HUES64 (cell line): ENCODE results near the gene WLS.
"Not testable (repeated sequence)": the region's sequence is repeated elsewhere in the genome, so short reads cannot be mapped to it uniquely, and the experiment has no call there.

Experiments
- H3K27ac ChIP-seq: 2 replicates; pipeline ENCODE4 v1.7.0; 2013; ENCODE audit warnings: low read depth, low read length, inconsistent platforms
- H3K27me3 ChIP-seq: 2 replicates; pipeline ENCODE4 v1.6.1; 2013; ENCODE audit warnings: mild to moderate bottlenecking, low read length; ENCODE audit not compliant: insufficient read depth
- H3K36me3 ChIP-seq: 2 replicates; pipeline ENCODE4 v1.6.1; 2013; ENCODE audit warnings: mild to moderate bottlenecking, low read length; ENCODE audit not compliant: insufficient read depth
- H3K4me1 ChIP-seq: 2 replicates; pipeline ENCODE4 v1.6.1; 2013; ENCODE audit warnings: mild to moderate bottlenecking, low read length, moderate library complexity; ENCODE audit not compliant: insufficient read depth
- H3K4me3 ChIP-seq: 2 replicates; pipeline ENCODE4 v1.5.1; 2013; ENCODE audit warnings: mild to moderate bottlenecking, low read length, moderate library complexity
- H3K9ac ChIP-seq: 2 replicates; pipeline ENCODE4 v1.6.1; 2013; ENCODE audit warnings: mild to moderate bottlenecking, low read depth, low read length
- H3K9me3 ChIP-seq: 2 replicates; pipeline ENCODE4 v1.6.1; 2013; ENCODE audit warnings: low read depth, low read length; ENCODE audit not compliant: insufficient read depth
- WGBS: fragments of 150-250, 120-280 bp; methylation state at CpG from one replicate; pipeline ENCODE4 v1.1.7; 2013; ENCODE audit warnings: missing lambda C conversion rate; 5-methylcytosine and 5-hydroxymethylcytosine counted together

Gene WLS

DNA sequence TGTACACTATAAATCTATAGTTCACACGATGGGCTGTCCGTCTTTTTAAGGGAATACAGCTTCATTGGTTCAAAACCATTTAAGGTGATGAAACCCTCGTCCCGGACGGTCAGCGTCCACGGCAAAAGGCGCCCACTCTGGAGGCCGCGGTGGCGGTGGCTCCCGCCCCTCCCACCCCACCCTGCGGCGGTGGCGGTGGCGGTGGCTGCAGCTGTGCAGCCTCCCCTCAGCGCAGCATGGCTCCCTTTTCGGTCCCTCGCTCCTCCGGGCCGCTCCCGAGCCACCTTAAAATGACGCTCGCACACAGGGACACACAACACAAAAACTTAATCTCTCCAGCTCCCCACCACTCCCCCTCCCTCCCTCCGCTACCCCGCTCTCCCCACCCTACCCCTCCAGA is 69.1 kb downstream of the WLS start:
- 93% methylated on average over 24 of the region's 26 CpGs for WGBS
- Histone ChIP-seq H3K9ac (no peak overlapping the region), H3K4me3 (no peak overlapping the region), H3K36me3 (peaks cover 12% of the 10 kb centered on the region; the same call in 1 of the 2 replicates), H3K9me3 (no peaks in the 10 kb centered on the region), H3K27ac (no peak overlapping the region), H3K27me3 (no peaks in the 10 kb centered on the region; the same call in 1 of the 2 replicates), H3K4me1 (no peaks in the 10 kb centered on the region)

DNA sequence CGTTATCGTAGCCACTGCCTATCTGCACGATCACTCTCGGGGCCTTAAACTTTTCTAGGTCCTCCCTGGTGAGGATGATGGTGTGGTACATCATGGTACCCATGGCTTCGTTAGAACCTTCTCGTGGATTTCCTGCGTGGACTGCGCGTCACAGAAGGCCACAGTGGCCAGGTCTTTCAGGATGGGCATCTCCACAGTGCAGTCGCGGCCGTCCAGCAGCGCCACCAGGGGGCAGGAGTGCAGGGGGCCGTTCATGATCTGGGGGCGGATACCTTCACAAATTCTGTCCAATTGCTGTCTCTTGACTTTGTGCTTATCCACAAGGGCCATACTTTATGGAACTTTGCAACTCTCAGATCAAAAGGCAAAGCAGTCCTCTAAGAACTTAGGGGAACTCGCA is 69.6 kb downstream of the WLS start:
- H3K9ac ChIP-seq = no peak overlapping the region
- H3K27me3 ChIP-seq = no peaks in the 10 kb centered on the region; the same call in 1 of the 2 replicates
- peaks cover 13% of the 10 kb centered on the region; the same call in 1 of the 2 replicates for H3K36me3 ChIP-seq
- no peaks in the 10 kb centered on the region for H3K9me3 ChIP-seq
- no peaks in the 10 kb centered on the region; the same call in 1 of the 2 replicates for H3K4me1 ChIP-seq
- WGBS = 92% methylated on average over 16 of the region's 16 CpGs
- no peak overlapping the region for H3K27ac ChIP-seq
- no peak overlapping the region for H3K4me3 ChIP-seq

DNA sequence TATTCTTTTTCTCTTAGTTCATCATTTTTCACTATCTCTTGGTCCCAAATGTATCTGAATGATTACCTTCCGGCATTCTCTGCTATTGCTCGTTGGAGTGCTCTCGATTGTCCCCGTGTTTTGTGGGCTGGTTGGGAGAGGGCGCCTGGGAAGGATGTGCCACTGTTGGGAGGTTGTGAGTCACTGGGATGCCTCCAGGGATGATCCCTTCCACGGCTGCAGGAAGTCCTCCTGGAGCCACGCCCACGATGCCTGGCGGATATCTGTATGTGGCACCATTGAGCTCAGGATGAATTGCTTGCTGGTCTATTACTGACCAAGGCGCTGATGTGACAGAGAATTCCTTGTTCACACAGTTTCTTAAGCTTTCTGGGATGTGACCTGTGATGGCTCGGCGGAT is 70.7 kb downstream of the WLS start:
- not testable (repeated sequence) for H3K9ac ChIP-seq
- WGBS = 93% methylated on average over 12 of the region's 12 CpGs

DNA sequence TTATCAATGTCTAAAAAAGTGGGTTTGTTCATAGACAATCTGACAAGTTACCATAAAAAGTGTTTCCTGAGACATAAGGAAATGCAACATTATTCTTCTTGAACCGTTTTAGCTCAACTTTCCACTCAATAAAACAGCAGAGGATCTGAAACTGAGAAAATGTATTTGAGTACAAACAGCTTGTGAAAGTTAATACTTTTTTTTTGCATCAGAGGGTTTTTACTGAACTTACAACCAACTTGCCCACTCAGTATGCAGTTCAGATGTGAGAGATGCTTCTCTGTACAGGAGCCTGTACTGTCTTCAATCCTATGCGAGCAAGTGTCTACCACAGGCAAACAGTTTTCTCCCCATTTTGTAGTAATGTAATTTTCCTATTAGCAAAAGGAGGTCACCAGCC is 71.4 kb downstream of the WLS start:
- peaks cover 23% of the 10 kb centered on the region; the same call in 1 of the 2 replicates for H3K36me3 ChIP-seq
- H3K9ac ChIP-seq, H3K4me1 ChIP-seq, H3K9me3 ChIP-seq, H3K4me3 ChIP-seq, H3K27ac ChIP-seq, H3K27me3 ChIP-seq: not testable (repeated sequence)
- no CpG with 5 or more reads among the region's 2 CpGs for WGBS

More for the DNA sequence above, 70.7 kb downstream of the WLS start:
- H3K36me3 ChIP-seq = peaks cover 16% of the 10 kb centered on the region; the same call in 1 of the 2 replicates
- not testable (repeated sequence) for H3K9me3 ChIP-seq, H3K4me1 ChIP-seq, H3K27me3 ChIP-seq, H3K4me3 ChIP-seq, H3K27ac ChIP-seq

DNA sequence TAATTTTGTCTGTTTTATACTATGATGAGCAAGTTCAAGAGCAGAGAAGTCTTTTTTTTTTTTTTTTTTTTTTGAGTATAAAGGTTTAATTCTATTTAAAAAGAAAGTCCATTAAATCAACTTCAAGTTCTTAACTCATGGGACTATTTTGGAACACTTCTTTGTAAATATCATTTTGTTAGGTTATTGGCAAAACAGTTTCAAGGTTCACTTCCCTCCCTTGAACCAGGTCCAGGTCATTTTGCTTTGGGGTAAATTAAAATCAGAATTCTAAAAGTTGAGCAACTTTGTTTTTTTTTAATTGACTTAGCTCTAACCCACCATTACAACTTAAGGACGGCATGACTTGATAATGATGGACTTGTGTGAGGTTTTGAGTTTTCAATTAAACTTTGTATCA is 72.3 kb downstream of the WLS start:
- peaks cover 25% of the 10 kb centered on the region; the same call in 1 of the 2 replicates for H3K36me3 ChIP-seq
- 80% methylated on average over 1 of the region's 1 CpG for WGBS

DNA sequence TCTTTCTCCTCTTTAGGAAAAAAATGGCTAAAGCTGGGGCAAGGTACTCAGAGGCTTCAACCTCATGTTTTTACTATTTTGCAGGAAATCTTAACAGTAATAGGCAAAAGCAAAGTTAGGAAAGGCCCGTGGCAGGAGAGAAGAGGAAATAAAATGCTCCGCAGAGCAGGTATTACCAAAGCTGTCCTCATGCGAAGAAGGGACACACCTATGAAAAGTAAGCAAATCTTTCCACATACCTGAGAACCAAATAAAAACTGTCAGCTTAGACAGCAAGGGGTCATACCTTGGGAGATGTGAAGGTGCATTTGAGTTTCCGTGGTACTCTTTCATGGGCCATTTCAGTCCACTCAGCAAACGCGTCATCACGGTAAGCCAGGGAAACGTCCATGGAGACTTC is 73.5 kb downstream of the WLS start:
- Histone ChIP-seq H3K27me3 (no peaks in the 10 kb centered on the region), H3K4me3 (no peak overlapping the region), H3K36me3 (peaks cover 33% of the 10 kb centered on the region; the same call in 1 of the 2 replicates), H3K9ac (no peak overlapping the region), H3K9me3 (no peaks in the 10 kb centered on the region), H3K4me1 (peaks cover 3% of the 10 kb centered on the region; the same call in 1 of the 2 replicates), H3K27ac (no peak overlapping the region)
- WGBS = 94% methylated on average over 8 of the region's 8 CpGs

More for the DNA sequence above, 72.3 kb downstream of the WLS start:
- no peak overlapping the region for H3K4me3 ChIP-seq
- no peaks in the 10 kb centered on the region for H3K9me3 ChIP-seq
- no peak overlapping the region for H3K27ac ChIP-seq
- no peak overlapping the region for H3K9ac ChIP-seq
- H3K27me3 ChIP-seq = no peaks in the 10 kb centered on the region; the same call in 1 of the 2 replicates
- peaks cover 3% of the 10 kb centered on the region; the same call in 1 of the 2 replicates for H3K4me1 ChIP-seq

DNA sequence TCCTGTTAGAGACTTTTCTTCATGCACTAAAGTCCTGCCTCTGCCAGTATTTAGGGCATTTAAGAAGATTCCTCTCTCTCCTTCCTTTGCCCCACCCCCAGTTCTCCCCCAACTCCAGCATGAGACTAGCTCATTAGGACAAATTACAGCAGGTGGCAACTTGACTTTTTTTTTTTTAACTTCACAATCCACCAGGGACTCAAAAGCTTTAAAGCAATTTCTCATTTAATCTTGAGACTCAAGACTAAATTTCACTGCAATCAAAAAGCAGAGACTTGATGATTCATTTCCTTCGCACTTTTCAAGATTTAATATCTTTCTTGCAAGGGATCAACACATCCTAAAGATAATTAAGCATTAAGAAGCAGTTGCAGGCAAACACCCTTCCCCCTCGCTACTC is 74.9 kb downstream of the WLS start:
- no peaks in the 10 kb centered on the region for H3K9me3 ChIP-seq
- H3K27me3 ChIP-seq = no peaks in the 10 kb centered on the region
- peaks cover 3% of the 10 kb centered on the region; the same call in 1 of the 2 replicates for H3K4me1 ChIP-seq
- H3K27ac ChIP-seq = no peak overlapping the region
- H3K4me3 ChIP-seq = no peak overlapping the region
- WGBS = 97% methylated on average over 2 of the region's 2 CpGs
- no peak overlapping the region for H3K9ac ChIP-seq
- peaks cover 39% of the 10 kb centered on the region; the same call in 1 of the 2 replicates for H3K36me3 ChIP-seq

DNA sequence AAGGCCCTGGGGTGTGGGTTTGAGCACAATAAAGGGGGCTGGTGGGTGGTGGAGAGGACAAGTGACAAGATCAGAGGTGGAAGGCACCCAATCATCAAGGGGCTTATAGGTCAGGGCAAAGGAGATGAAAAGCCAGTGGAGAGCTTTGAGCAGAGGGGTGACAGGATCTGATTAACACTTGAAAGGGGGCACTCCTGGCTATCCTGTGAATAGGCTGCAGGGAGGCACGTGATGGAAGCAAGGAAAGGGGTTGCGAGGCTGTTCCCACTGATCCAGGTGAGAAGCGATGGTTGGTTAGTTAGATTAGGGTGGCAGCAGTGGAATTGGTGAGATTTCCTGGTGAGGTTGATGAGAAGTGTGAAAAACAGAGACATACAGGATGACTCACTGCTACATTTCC is 80.6 kb downstream of the WLS start:
- Histone ChIP-seq H3K27me3 (no peaks in the 10 kb centered on the region), H3K9ac (no peak overlapping the region), H3K27ac (no peak overlapping the region), H3K36me3 (peaks cover 60% of the 10 kb centered on the region; the same call in 1 of the 2 replicates), H3K9me3 (no peaks in the 10 kb centered on the region), H3K4me3 (no peak overlapping the region), H3K4me1 (0 out of 2 replicates have a peak, but pooled peaks cover 3% of the 10 kb centered on the region)
- WGBS = 52% methylated on average over 3 of the region's 3 CpGs

DNA sequence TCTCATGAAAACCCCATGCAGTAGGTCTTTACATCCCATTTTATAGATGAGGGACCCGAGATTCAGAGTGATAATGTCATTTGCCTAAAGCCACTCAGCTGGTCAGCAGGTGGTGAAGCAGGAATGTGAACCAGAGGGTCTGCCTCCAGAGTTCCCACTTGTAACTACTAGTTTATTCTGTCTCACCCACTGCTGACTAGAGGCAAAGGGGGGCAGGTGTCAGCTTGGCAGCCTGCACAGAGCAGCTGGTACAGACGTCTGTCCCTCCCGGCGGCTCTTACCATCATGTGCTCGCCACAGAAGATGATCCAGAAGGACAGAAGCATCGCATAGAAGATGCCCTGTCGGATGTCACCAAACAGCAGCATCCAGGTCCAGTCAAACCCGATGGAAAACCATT is 82.4 kb downstream of the WLS start:
- Histone ChIP-seq H3K9ac (no peak overlapping the region), H3K4me3 (no peak overlapping the region), H3K27ac (no peak overlapping the region), H3K9me3 (no peaks in the 10 kb centered on the region), H3K27me3 (no peaks in the 10 kb centered on the region), H3K36me3 (peaks cover 55% of the 10 kb centered on the region; the same call in 1 of the 2 replicates), H3K4me1 (0 out of 2 replicates have a peak, but pooled peaks cover 3% of the 10 kb centered on the region)
- WGBS = 91% methylated on average over 8 of the region's 8 CpGs

DNA sequence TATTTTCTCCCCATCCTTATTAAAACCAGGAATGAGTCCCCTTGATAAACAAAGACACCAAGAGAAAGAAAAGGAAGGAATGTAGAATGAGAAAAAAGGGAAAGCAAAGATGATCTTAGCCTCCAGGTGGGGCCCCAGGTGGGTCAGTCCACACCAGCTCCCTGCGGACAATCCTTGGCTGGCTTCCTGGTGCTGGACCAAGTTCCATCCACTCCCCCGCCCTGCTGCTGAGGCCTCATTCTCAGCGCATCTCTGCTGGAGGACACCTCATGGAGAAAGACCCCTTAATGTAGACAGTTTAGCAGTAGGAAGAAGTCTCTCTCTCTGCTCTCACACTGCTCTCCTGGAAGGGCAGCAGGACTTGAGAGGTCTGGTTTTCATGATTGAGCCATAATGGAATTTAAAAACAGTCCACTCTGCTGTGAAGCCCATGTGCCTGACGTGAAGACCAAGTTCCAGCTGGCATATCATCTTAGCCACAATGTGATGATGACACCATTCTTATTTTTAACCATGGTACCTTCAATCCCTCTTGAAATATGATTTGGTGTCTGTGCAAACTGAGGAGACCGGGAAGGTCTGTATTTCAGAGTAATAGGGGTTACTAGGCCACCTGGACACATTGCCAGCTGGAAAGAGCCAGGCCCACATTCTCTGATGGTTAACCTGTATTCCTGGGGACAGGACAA is 83.1 kb downstream of the WLS start:
- H3K27me3 ChIP-seq = no peaks in the 10 kb centered on the region
- H3K4me1 ChIP-seq = 0 out of 2 replicates have a peak, but pooled peaks cover 3% of the 10 kb centered on the region
- H3K9ac ChIP-seq = no peak overlapping the region
- H3K27ac ChIP-seq = no peak overlapping the region
- no peaks in the 10 kb centered on the region for H3K9me3 ChIP-seq
- no peak overlapping the region for H3K4me3 ChIP-seq
- 89% methylated on average over 5 of the region's 5 CpGs for WGBS
- H3K36me3 ChIP-seq = peaks cover 53% of the 10 kb centered on the region; the same call in 1 of the 2 replicates

DNA sequence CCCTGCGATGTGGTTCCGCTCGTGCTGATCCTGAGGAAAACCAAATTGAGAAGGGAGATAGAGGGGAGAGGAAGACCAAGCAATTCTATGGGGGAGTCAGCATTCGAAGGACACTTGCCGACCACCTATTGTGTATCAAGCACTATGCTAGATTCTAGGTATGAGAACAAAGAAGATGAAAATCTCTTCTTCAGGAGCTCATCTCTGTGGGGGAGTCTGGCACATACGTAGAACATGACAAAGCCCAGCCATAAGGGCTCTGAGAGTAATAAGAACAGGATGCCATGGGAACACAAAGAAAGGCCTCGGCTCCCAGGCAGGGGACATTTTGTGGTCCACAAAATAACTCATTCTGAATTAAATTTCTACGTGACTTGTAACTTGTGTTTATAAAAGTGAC is 83.7 kb downstream of the WLS start:
- H3K9ac ChIP-seq = no peak overlapping the region
- WGBS = 96% methylated on average over 8 of the region's 8 CpGs
- 0 out of 2 replicates have a peak, but pooled peaks cover 3% of the 10 kb centered on the region for H3K4me1 ChIP-seq
- H3K27me3 ChIP-seq = no peaks in the 10 kb centered on the region
- H3K27ac ChIP-seq = no peak overlapping the region
- peaks cover 53% of the 10 kb centered on the region; the same call in 1 of the 2 replicates for H3K36me3 ChIP-seq
- H3K9me3 ChIP-seq = no peaks in the 10 kb centered on the region
- no peak overlapping the region for H3K4me3 ChIP-seq
